ENCODE measurements around the gene GALNT5. TPM values are rescaled to one million over a fixed set of nuclear protein-coding genes. Genes with fewer than 3 reads are reported as not detected.
"Not testable (repeated sequence)": the region's sequence is repeated elsewhere in the genome, so short reads cannot be mapped to it uniquely, and the experiment has no call there.

Gene GALNT5
- polyA plus RNA-seq, 3 donors = not detected

GRCh38 chr2:157271590-157272203 lies 14.2 kb downstream of the GALNT5 start:
- Mint-ChIP-seq H3K9me3 (peaks cover 0 to 8% (median 0%) of the 10 kb centered on the region in 7 donors), H3K4me1 (peaks cover 3% of the 10 kb centered on the region), H3K4me3 (no peak overlapping the region), H3K27ac (no peak overlapping the region), H3K27me3 (ENCODE audit: low read depth in 3 of 3) (peaks cover 0 to 2% (median under 1%) of the 10 kb centered on the region in 3 donors), H3K36me3 (no peaks in the 10 kb centered on the region)
- Histone ChIP-seq H3K4me2 (replicated peaks; ENCODE audit: extremely low read depth, low read length, poor library complexity, severe bottlenecking) (no peak overlapping the region), H3K27me3 (ENCODE audit: control insufficient read depth in 2 of 2, insufficient read depth in 2 of 2, low read length in 2 of 2) (no peaks in the 10 kb centered on the region), H3K27ac (ENCODE audit: low read depth in 1 of 2, low read length in 2 of 2) (no peak overlapping the region), H3K79me2 (ENCODE audit: insufficient read depth, low read length) (no peaks in the 10 kb centered on the region), H4K20me1 (ENCODE audit: insufficient read depth, low read length) (no peaks in the 10 kb centered on the region), H3K9ac (ENCODE audit: insufficient read depth, low read length, poor library complexity, severe bottlenecking) (no peak overlapping the region), H3K4me1 (ENCODE audit: control insufficient read depth in 1 of 2, insufficient read depth in 2 of 2, low read length in 2 of 2) (no peaks in the 10 kb centered on the region), H3K9me3 (replicated peaks in 1 of 2; ENCODE audit: control insufficient read depth in 1 of 2, insufficient read depth in 1 of 2, low read length in 2 of 2) (no peaks in the 10 kb centered on the region), H3K4me3 (replicated peaks in 1 of 3; ENCODE audit: low read depth in 2 of 3, low read length in 3 of 3) (no peak overlapping the region), H3K36me3 (replicated peaks in 1 of 2; ENCODE audit: control insufficient read depth in 1 of 2, insufficient read depth in 2 of 2, low read length in 2 of 2) (no peaks in the 10 kb centered on the region), H2AFZ (ENCODE audit: insufficient read depth, low read depth, low read length, poor library complexity, severe bottlenecking) (no peak overlapping the region)
- intact Hi-C loops (cut with micrococcal nuclease) = no loop called here
- no peak for DNase-seq
- WGBS (ENCODE audit: insufficient coverage) = 100% methylated on average over 1 of the region's 1 CpG
- no peak for TF ChIP-seq CTCF (IDR thresholded peaks at IDR 0.05)

- H3K27me3 Mint-ChIP-seq (ENCODE audit: low read depth in 3 of 3); H3K36me3 Mint-ChIP-seq; H3K27me3 ChIP-seq (ENCODE audit: control insufficient read depth in 2 of 2, insufficient read depth in 2 of 2, low read length in 2 of 2); intact Hi-C loops (cut with micrococcal nuclease); H3K4me3 Mint-ChIP-seq; H3K4me1 ChIP-seq (ENCODE audit: control insufficient read depth in 1 of 2, insufficient read depth in 2 of 2, low read length in 2 of 2); DNase-seq; H3K27ac Mint-ChIP-seq; H3K9ac ChIP-seq (ENCODE audit: insufficient read depth, low read length, poor library complexity, severe bottlenecking); H3K79me2 ChIP-seq (ENCODE audit: insufficient read depth, low read length); H3K36me3 ChIP-seq (replicated peaks in 1 of 2; ENCODE audit: control insufficient read depth in 1 of 2, insufficient read depth in 2 of 2, low read length in 2 of 2); H4K20me1 ChIP-seq (ENCODE audit: insufficient read depth, low read length); H3K4me2 ChIP-seq (replicated peaks; ENCODE audit: extremely low read depth, low read length, poor library complexity, severe bottlenecking); H3K27ac ChIP-seq (ENCODE audit: low read depth in 1 of 2, low read length in 2 of 2); H2AFZ ChIP-seq (ENCODE audit: insufficient read depth, low read depth, low read length, poor library complexity, severe bottlenecking); H3K4me1 Mint-ChIP-seq; H3K4me3 ChIP-seq (replicated peaks in 1 of 3; ENCODE audit: low read depth in 2 of 3, low read length in 3 of 3); H3K9me3 ChIP-seq (replicated peaks in 1 of 2; ENCODE audit: control insufficient read depth in 1 of 2, insufficient read depth in 1 of 2, low read length in 2 of 2): not testable (repeated sequence)
- peaks cover 4 to 22% (median 12%) of the 10 kb centered on the region in 7 donors for H3K9me3 Mint-ChIP-seq
- 94% methylated on average over 7 of the region's 7 CpGs for WGBS (ENCODE audit: insufficient coverage)
Measured at GRCh38 chr2:157279311-157279710, 21.8 kb downstream of the GALNT5 start.
